HL-60 (cell line): Measurements from ENCODE around the gene NME7.

Experiments used
- GABPA ChIP-seq: IDR thresholded peaks from 2 replicates; pipeline ENCODE4 v1.6.1; 2012; ENCODE audit warnings: low read depth
- POLR2AphosphoS5 ChIP-seq: IDR thresholded peaks from 2 replicates; pipeline ENCODE4 v1.6.1; 2012; ENCODE audit warnings: low read depth
- SPI1 ChIP-seq: IDR thresholded peaks from 2 replicates; pipeline ENCODE4 v1.6.1; 2012; ENCODE audit warnings: low read depth, mild to moderate bottlenecking, borderline replicate concordance
- TF ChIP-seq, protein P1 (sequence below): IDR thresholded peaks from one replicate; pipeline ENCODE4 v1.5.1; 2011; ENCODE audit warnings: low read length, control low read depth, inconsistent platforms; ENCODE audit not compliant: insufficient read depth
- TF ChIP-seq, protein P2 (sequence below): IDR thresholded peaks from 2 replicates; pipeline ENCODE4 v1.6.1; 2012; ENCODE audit warnings: low read depth; ENCODE audit not compliant: insufficient replicate concordance

- TF ChIP-seq, protein P1, sequence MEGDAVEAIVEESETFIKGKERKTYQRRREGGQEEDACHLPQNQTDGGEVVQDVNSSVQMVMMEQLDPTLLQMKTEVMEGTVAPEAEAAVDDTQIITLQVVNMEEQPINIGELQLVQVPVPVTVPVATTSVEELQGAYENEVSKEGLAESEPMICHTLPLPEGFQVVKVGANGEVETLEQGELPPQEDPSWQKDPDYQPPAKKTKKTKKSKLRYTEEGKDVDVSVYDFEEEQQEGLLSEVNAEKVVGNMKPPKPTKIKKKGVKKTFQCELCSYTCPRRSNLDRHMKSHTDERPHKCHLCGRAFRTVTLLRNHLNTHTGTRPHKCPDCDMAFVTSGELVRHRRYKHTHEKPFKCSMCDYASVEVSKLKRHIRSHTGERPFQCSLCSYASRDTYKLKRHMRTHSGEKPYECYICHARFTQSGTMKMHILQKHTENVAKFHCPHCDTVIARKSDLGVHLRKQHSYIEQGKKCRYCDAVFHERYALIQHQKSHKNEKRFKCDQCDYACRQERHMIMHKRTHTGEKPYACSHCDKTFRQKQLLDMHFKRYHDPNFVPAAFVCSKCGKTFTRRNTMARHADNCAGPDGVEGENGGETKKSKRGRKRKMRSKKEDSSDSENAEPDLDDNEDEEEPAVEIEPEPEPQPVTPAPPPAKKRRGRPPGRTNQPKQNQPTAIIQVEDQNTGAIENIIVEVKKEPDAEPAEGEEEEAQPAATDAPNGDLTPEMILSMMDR = no peak
- TF ChIP-seq GABPA = no peak
- no peak for TF ChIP-seq POLR2AphosphoS5
- TF ChIP-seq, protein P2, sequence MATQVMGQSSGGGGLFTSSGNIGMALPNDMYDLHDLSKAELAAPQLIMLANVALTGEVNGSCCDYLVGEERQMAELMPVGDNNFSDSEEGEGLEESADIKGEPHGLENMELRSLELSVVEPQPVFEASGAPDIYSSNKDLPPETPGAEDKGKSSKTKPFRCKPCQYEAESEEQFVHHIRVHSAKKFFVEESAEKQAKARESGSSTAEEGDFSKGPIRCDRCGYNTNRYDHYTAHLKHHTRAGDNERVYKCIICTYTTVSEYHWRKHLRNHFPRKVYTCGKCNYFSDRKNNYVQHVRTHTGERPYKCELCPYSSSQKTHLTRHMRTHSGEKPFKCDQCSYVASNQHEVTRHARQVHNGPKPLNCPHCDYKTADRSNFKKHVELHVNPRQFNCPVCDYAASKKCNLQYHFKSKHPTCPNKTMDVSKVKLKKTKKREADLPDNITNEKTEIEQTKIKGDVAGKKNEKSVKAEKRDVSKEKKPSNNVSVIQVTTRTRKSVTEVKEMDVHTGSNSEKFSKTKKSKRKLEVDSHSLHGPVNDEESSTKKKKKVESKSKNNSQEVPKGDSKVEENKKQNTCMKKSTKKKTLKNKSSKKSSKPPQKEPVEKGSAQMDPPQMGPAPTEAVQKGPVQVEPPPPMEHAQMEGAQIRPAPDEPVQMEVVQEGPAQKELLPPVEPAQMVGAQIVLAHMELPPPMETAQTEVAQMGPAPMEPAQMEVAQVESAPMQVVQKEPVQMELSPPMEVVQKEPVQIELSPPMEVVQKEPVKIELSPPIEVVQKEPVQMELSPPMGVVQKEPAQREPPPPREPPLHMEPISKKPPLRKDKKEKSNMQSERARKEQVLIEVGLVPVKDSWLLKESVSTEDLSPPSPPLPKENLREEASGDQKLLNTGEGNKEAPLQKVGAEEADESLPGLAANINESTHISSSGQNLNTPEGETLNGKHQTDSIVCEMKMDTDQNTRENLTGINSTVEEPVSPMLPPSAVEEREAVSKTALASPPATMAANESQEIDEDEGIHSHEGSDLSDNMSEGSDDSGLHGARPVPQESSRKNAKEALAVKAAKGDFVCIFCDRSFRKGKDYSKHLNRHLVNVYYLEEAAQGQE = no peak
- TF ChIP-seq SPI1 = no peak
Measured at GRCh38 chr1:169098380-169098779, 269.2 kb downstream of the NME7 start.
